ENCODE data around the gene STX3.

Gene STX3

GRCh38 chr11:59728154-59728553, 27.0 kb upstream of the STX3 start:
- no peaks in the 10 kb centered on the region for H3K4me1 ChIP-seq (ENCODE audit: control insufficient read depth, insufficient read depth, low read length)
- H3K4me3 ChIP-seq (ENCODE audit: low read length in 2 of 2), result no peak overlapping the region
- no peaks in the 10 kb centered on the region for H3K9me3 ChIP-seq (ENCODE audit: control insufficient read depth in 2 of 2, low read length in 2 of 2)
- H3K9ac ChIP-seq (ENCODE audit: low read length in 2 of 2), result no peak overlapping the region
- H3K36me3 ChIP-seq (ENCODE audit: control insufficient read depth in 2 of 2, insufficient read depth in 2 of 2, low read length in 2 of 2), result no peaks in the 10 kb centered on the region
- H3K27me3 ChIP-seq (ENCODE audit: control insufficient read depth in 1 of 2, insufficient read depth in 2 of 2, low read length in 2 of 2), result no peaks in the 10 kb centered on the region
- no peak overlapping the region for H3K27ac ChIP-seq (ENCODE audit: low read length)

GRCh38 chr11:59728913-59729312, 26.3 kb upstream of the STX3 start:
- Histone ChIP-seq H3K4me1 (ENCODE audit: control insufficient read depth, insufficient read depth, low read length) (no peaks in the 10 kb centered on the region), H3K9me3 (ENCODE audit: control insufficient read depth in 2 of 2, low read length in 2 of 2) (no peaks in the 10 kb centered on the region), H3K27me3 (ENCODE audit: control insufficient read depth in 1 of 2, insufficient read depth in 2 of 2, low read length in 2 of 2) (no peaks in the 10 kb centered on the region), H3K27ac (ENCODE audit: low read length) (no peak overlapping the region), H3K36me3 (ENCODE audit: control insufficient read depth in 2 of 2, insufficient read depth in 2 of 2, low read length in 2 of 2) (no peaks in the 10 kb centered on the region), H3K9ac (ENCODE audit: low read length in 2 of 2) (no peak overlapping the region), H3K4me3 (ENCODE audit: low read length in 2 of 2) (no peak overlapping the region)

DNA sequence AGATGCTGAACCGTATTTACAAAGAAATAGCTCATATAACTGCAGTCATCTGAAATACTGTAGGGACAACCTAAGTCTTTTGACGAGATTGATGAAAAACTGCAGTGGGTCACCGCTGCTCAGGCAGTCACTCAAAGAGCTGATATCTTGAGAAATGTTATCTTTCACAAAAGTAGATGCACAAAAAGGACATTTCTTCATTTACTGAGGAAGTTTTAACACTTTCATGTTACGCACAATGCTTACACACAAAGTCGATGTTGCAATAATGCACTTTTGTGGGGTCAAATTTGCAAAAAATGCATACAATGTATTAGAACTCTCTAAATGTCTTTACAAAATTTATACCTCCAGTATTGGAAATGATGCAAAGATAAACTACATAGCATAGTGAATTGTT, 25.3 kb upstream of the STX3 start:
- no peaks in the 10 kb centered on the region for H3K36me3 ChIP-seq (ENCODE audit: control insufficient read depth in 2 of 2, insufficient read depth in 2 of 2, low read length in 2 of 2)
- no peak overlapping the region for H3K4me3 ChIP-seq (ENCODE audit: low read length in 2 of 2)
- no peak overlapping the region for H3K27ac ChIP-seq (ENCODE audit: low read length)
- no peak overlapping the region for H3K9ac ChIP-seq (ENCODE audit: low read length in 2 of 2)
- no peaks in the 10 kb centered on the region for H3K4me1 ChIP-seq (ENCODE audit: control insufficient read depth, insufficient read depth, low read length)
- H3K27me3 ChIP-seq (ENCODE audit: control insufficient read depth in 1 of 2, insufficient read depth in 2 of 2, low read length in 2 of 2), result no peaks in the 10 kb centered on the region
- no peaks in the 10 kb centered on the region for H3K9me3 ChIP-seq (ENCODE audit: control insufficient read depth in 2 of 2, low read length in 2 of 2)

DNA sequence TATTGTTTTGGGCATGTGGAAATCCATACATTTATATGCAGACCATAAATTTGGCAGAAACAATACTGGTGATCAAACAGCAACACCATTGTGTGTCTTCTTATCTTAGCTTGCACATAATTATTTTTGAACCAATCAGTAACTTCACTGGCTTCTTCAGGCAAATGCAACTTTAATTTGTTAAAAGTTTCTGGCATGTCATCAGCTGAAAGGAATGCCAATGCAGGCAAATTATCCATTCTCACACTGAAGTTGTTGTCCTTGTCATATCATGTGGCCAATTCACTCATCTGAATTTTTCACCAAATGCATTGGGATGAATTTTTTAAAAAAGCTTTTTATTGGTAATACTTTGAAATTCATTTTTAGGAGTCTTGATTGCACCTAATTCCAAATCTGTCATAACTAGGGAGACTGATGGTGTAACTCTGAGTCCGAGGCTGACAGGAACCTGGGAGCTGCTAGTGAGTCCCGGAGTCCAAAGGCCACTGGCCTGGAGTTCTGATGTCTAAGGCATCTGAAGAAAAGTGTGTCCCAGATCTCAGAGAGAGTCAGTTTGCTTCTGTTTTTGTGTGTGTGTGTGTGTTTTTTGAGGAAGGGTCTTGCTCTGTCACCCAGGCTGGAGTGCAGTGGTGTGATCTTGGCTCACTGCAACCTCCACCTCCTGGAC, 24.1 kb upstream of the STX3 start:
- Histone ChIP-seq H3K4me1 (ENCODE audit: control insufficient read depth, insufficient read depth, low read length) (no peaks in the 10 kb centered on the region), H3K9ac (ENCODE audit: low read length in 2 of 2) (no peak overlapping the region), H3K36me3 (ENCODE audit: control insufficient read depth in 2 of 2, insufficient read depth in 2 of 2, low read length in 2 of 2) (no peaks in the 10 kb centered on the region), H3K27ac (ENCODE audit: low read length) (no peak overlapping the region), H3K9me3 (ENCODE audit: control insufficient read depth in 2 of 2, low read length in 2 of 2) (no peaks in the 10 kb centered on the region), H3K27me3 (ENCODE audit: control insufficient read depth in 1 of 2, insufficient read depth in 2 of 2, low read length in 2 of 2) (no peaks in the 10 kb centered on the region), H3K4me3 (ENCODE audit: low read length in 2 of 2) (no peak overlapping the region)

GRCh38 chr11:59746111-59746510, 9.1 kb upstream of the STX3 start:
- H3K9ac ChIP-seq (ENCODE audit: low read length in 2 of 2), result no peak overlapping the region
- H3K27me3 ChIP-seq (ENCODE audit: control insufficient read depth in 1 of 2, insufficient read depth in 2 of 2, low read length in 2 of 2), result peaks cover 2 to 3% of the 10 kb centered on the region in 2 donors

DNA sequence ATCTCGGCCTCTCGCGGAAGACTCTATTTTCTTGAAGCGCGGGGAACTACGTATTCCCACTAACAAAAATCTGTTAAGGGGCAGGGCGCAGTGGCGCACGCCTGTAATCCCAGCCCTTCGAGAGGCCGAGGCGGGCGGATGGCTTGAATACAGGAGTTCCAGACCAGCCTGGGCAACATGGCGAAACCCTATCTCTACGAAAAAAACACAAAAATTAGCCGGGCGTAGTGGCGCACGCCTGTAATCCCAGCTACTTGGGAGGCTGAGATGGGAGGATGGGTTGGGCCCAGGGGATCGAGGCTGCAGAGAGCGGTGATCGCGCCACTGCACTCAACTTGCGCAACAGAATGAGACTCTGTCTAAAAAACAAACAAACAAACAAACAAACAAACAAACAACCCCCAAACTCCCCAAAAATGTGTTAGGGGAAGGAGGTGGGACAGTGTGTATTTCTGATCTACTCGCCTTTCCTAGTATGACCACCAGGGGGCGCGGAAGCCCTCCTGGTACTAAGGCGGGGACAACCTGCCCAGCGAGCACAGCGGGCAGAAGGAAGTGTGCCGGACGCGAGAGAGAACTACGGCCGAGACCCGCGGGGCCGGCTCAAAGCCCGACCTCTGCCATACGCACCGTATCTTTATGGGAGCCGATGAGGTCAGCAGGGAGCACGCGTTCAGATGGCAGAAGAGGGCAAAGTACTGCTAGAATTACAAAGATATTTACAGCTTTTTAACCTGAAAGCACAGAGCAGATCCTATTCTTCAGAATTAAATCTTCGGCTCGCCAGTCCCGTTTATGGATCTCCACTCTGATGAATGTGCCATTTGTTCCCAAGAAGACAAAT, 1.3 kb upstream of the STX3 start:
- H3K27me3 ChIP-seq (ENCODE audit: control insufficient read depth in 1 of 2, insufficient read depth in 2 of 2, low read length in 2 of 2), result no peaks in the 10 kb centered on the region
- H3K27ac ChIP-seq (ENCODE audit: low read length), result no peak overlapping the region
- H3K4me1 ChIP-seq (ENCODE audit: control insufficient read depth, insufficient read depth, low read length), result peaks cover 20% of the 10 kb centered on the region
- H3K9me3 ChIP-seq (ENCODE audit: control insufficient read depth in 2 of 2, low read length in 2 of 2), result no peaks in the 10 kb centered on the region
- H3K36me3 ChIP-seq (ENCODE audit: control insufficient read depth in 2 of 2, insufficient read depth in 2 of 2, low read length in 2 of 2), result no peaks in the 10 kb centered on the region
- H3K4me3 ChIP-seq (ENCODE audit: low read length in 2 of 2), result peak overlapping the region; percentile 89 to 96
- peak overlapping the region; percentile 64 to 77 for H3K9ac ChIP-seq (ENCODE audit: low read length in 2 of 2)

More at GRCh38 chr11:59746111-59746510, 9.1 kb upstream of the STX3 start:
- H3K9me3 ChIP-seq (ENCODE audit: control insufficient read depth in 2 of 2, low read length in 2 of 2), result no peaks in the 10 kb centered on the region
- H3K36me3 ChIP-seq (ENCODE audit: control insufficient read depth in 2 of 2, insufficient read depth in 2 of 2, low read length in 2 of 2), result no peaks in the 10 kb centered on the region
- H3K27ac ChIP-seq (ENCODE audit: low read length), result no peak overlapping the region
- no peak overlapping the region for H3K4me3 ChIP-seq (ENCODE audit: low read length in 2 of 2)
- H3K4me1 ChIP-seq (ENCODE audit: control insufficient read depth, insufficient read depth, low read length), result no peaks in the 10 kb centered on the region

GRCh38 chr11:59754494-59754858, 700 bp upstream of the STX3 start:
- Histone ChIP-seq H3K4me1 (ENCODE audit: control insufficient read depth, insufficient read depth, low read length) (peaks cover 20% of the 10 kb centered on the region), H3K36me3 (ENCODE audit: control insufficient read depth in 2 of 2, insufficient read depth in 2 of 2, low read length in 2 of 2) (no peaks in the 10 kb centered on the region), H3K4me3 (ENCODE audit: low read length in 2 of 2) (peak overlapping the region; percentile 89 to 96), H3K9me3 (ENCODE audit: control insufficient read depth in 2 of 2, low read length in 2 of 2) (no peaks in the 10 kb centered on the region), H3K27ac (ENCODE audit: low read length) (peak overlapping the region; percentile 55), H3K9ac (ENCODE audit: low read length in 2 of 2) (peak overlapping the region; percentile 64 to 77), H3K27me3 (ENCODE audit: control insufficient read depth in 1 of 2, insufficient read depth in 2 of 2, low read length in 2 of 2) (no peaks in the 10 kb centered on the region)

DNA sequence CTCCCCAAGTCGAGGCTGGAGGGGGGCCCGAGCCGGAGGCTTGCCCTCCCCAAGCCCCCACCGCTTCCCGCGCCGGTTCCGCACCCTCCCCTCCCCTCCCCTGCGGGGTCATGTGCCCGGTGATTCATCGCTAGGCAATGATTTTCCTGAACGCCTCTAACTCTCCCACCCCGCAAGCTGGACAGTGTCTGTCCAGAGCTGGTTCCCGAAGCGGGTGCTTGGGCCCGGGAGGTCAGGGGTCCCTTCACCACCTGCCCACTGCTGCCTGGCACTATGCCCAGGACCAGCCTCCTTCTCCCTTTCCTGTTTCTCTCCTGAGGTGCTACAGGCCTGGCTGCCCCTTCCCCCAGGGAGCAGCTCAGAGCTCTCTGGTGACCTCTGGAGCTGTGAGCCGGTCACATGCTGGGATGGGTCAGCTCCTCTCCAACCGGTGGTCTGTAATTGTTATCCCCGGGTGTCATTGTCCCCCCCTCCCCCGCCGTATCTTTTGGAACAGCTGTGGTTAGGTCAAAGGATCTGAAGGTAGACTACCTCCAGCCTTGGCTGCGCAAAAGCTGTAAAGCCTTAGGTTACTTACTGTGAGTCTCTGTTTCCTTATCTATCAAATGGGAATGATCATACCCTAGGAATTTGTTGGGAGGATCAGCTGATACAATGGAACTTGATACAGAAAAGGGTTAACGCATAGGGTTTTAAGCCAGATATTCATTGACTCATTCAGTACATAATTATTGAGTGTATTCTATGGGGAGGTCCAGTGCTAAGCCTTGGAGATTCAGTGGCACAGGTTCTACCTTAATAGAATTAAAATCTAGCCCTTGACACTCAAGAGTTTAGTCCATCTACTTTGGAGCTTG, 753 bp downstream of the STX3 start:
- Histone ChIP-seq H3K9ac (ENCODE audit: low read length in 2 of 2) (peak overlapping the region; percentile 66 to 71), H3K27me3 (ENCODE audit: control insufficient read depth in 1 of 2, insufficient read depth in 2 of 2, low read length in 2 of 2) (no peaks in the 10 kb centered on the region), H3K27ac (ENCODE audit: low read length) (peak overlapping the region; percentile 77), H3K4me1 (ENCODE audit: control insufficient read depth, insufficient read depth, low read length) (peaks cover 20% of the 10 kb centered on the region), H3K4me3 (ENCODE audit: low read length in 2 of 2) (peak overlapping the region; percentile 58 to 89), H3K9me3 (ENCODE audit: control insufficient read depth in 2 of 2, low read length in 2 of 2) (no peaks in the 10 kb centered on the region), H3K36me3 (ENCODE audit: control insufficient read depth in 2 of 2, insufficient read depth in 2 of 2, low read length in 2 of 2) (no peaks in the 10 kb centered on the region)

DNA sequence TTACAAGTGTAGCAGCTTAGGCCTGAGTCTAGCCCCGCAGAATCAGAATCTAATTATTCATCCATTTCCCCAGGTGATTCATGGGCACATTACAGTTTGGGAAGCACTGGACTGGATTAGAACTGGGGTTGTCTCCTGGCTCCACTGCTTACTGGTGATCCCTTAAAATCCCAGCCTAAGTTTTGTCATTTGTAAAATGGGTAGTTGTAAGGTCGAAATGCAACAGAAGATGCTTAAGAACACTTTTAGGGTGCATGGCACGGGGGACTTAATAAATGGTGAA, 1.3 kb downstream of the STX3 start:
- Histone ChIP-seq H3K4me1 (ENCODE audit: control insufficient read depth, insufficient read depth, low read length) (peaks cover 20% of the 10 kb centered on the region), H3K4me3 (ENCODE audit: low read length in 2 of 2) (peak overlapping the region in 1 of 2 donors; percentile 89), H3K27ac (ENCODE audit: low read length) (peak overlapping the region; percentile 77), H3K9ac (ENCODE audit: low read length in 2 of 2) (no peak overlapping the region), H3K27me3 (ENCODE audit: control insufficient read depth in 1 of 2, insufficient read depth in 2 of 2, low read length in 2 of 2) (no peaks in the 10 kb centered on the region), H3K36me3 (ENCODE audit: control insufficient read depth in 2 of 2, insufficient read depth in 2 of 2, low read length in 2 of 2) (no peaks in the 10 kb centered on the region), H3K9me3 (ENCODE audit: control insufficient read depth in 2 of 2, low read length in 2 of 2) (no peaks in the 10 kb centered on the region)

- Histone ChIP-seq H3K9me3 (ENCODE audit: control insufficient read depth in 2 of 2, low read length in 2 of 2) (no peaks in the 10 kb centered on the region), H3K4me1 (ENCODE audit: control insufficient read depth, insufficient read depth, low read length) (peaks cover 20% of the 10 kb centered on the region), H3K9ac (ENCODE audit: low read length in 2 of 2) (no peak overlapping the region), H3K4me3 (ENCODE audit: low read length in 2 of 2) (peak overlapping the region in 1 of 2 donors; percentile 89), H3K27ac (ENCODE audit: low read length) (peak overlapping the region; percentile 77), H3K36me3 (ENCODE audit: control insufficient read depth in 2 of 2, insufficient read depth in 2 of 2, low read length in 2 of 2) (no peaks in the 10 kb centered on the region), H3K27me3 (ENCODE audit: control insufficient read depth in 1 of 2, insufficient read depth in 2 of 2, low read length in 2 of 2) (no peaks in the 10 kb centered on the region)
These were observed 1.7 kb downstream of the STX3 start for GRCh38 chr11:59756845-59757244.
